ENCODE results near the gene MATCAP1. TPM values are rescaled to one million over a fixed set of nuclear protein-coding genes. Genes with fewer than 3 reads are reported as not detected.

Gene MATCAP1
- total and polyA plus RNA-seq, 2 of the 13 experiments (the other 11 are each of a cell fraction or from before 2014, with no cell fraction given): 11.2 to 24.5 TPM

DNA sequence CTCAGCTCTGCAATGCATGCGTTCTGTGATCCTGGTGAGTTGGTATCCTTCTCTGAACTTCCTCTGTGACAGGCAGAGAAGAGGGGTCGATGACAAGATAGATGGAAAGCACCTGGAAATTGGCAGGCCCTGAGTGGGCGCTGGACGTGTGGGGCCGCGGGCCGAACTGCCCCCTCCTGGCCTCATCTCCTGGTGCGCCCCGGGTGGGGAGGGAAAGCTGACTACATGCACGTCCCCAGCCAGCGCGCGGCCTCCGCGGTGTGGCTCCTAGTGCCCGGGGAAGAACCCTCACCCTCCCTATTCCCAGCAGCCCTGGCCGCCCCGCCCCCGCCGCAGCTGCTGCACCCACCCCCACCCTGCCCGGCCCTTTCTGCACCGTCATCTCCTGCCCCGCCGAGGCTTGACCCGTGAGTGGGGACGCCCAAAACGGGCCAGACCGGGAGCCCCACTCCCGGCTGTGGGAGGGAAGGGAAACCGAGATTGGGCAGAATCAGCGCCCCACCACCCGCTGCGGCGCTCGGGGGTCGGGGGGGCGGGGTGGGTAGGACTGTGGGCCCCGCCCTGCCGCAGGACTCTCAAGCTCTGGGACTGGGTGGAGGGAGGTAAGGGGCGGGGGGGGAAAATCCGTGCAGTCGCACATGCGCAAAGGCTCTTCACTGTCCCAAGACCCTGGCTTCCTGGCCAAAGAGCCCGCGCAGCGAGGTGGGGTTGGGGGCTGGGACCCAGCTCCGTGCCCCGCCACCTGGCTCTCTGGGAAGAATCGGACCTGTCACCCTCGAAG, 13.4 kb downstream of the MATCAP1 start, which contains the start of gene NOL3 (continued):
- TF ChIP-seq RNF219 (CRISPR knock-in tag; IDR thresholded peaks at IDR 0.05) (no peak), ZNF225 (CRISPR knock-in tag; IDR thresholded peaks at IDR 0.05) (no peak; the same call in 1 of the 2 replicates), NFKB2 (CRISPR knock-in tag; IDR thresholded peaks at IDR 0.05; ENCODE audit: borderline replicate concordance) (no peak), ZNF652 (CRISPR knock-in tag; IDR thresholded peaks at IDR 0.05; ENCODE audit: borderline replicate concordance, low read depth) (0 out of 2 replicates have a peak, but pooled peaks have one; percentile 18), SSRP1 (CRISPR knock-in tag; IDR thresholded peaks at IDR 0.05) (no peak), DR1 (CRISPR knock-in tag; IDR thresholded peaks at IDR 0.05) (no peak), ZMAT5 (CRISPR knock-in tag; IDR thresholded peaks at IDR 0.05; ENCODE audit: borderline replicate concordance, low read depth) (no peak), UBTF (CRISPR knock-in tag; IDR thresholded peaks at IDR 0.05) (peak; percentile 55; the same call in 1 of the 2 replicates), ZFP36L2 (CRISPR knock-in tag; IDR thresholded peaks at IDR 0.05) (no peak), EHMT2 (IDR thresholded peaks at IDR 0.05; ENCODE audit: borderline replicate concordance, low read depth, low read length) (no peak), HDAC1 (CRISPR knock-in tag; IDR thresholded peaks at IDR 0.05) (peak; percentile 67), NFYC (CRISPR knock-in tag; IDR thresholded peaks at IDR 0.05) (peak; percentile 27), ZNF350 (CRISPR knock-in tag; IDR thresholded peaks at IDR 0.05; ENCODE audit: borderline replicate concordance, low read depth) (no peak), ZNF382 (CRISPR knock-in tag; IDR thresholded peaks at IDR 0.05; ENCODE audit: borderline replicate concordance) (no peak), MAFF (IDR thresholded peaks at IDR 0.05; ENCODE audit: low read depth, low read length) (peak; percentile 18; the same call in 1 of the 2 replicates), ZNF224 (CRISPR knock-in tag; IDR thresholded peaks at IDR 0.05) (no peak), PRDM15 (CRISPR knock-in tag; IDR thresholded peaks at IDR 0.05) (no peak), SMARCE1 (IDR thresholded peaks at IDR 0.05; ENCODE audit: borderline replicate concordance) (no peak)
- TF ChIP-seq, protein P1, sequence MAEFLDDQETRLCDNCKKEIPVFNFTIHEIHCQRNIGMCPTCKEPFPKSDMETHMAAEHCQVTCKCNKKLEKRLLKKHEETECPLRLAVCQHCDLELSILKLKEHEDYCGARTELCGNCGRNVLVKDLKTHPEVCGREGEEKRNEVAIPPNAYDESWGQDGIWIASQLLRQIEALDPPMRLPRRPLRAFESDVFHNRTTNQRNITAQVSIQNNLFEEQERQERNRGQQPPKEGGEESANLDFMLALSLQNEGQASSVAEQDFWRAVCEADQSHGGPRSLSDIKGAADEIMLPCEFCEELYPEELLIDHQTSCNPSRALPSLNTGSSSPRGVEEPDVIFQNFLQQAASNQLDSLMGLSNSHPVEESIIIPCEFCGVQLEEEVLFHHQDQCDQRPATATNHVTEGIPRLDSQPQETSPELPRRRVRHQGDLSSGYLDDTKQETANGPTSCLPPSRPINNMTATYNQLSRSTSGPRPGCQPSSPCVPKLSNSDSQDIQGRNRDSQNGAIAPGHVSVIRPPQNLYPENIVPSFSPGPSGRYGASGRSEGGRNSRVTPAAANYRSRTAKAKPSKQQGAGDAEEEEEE (CRISPR knock-in tag; IDR thresholded peaks at IDR 0.05; ENCODE audit: borderline replicate concordance): peak; percentile 87; the same call in 1 of the 2 replicates

All from HepG2 (cell line).